Ishikawa (cell line): ENCODE measurements around the gene DLL1.

ENCODE experiments used
- YY1 ChIP-seq: IDR thresholded peaks from 2 replicates; pipeline ENCODE4 v1.6.1; 2012; ENCODE audit warnings: low read depth
- TF ChIP-seq, protein P1 (sequence below): IDR thresholded peaks from 2 replicates; pipeline ENCODE4 v1.6.1; 2012

- TF ChIP-seq YY1: no peak
- TF ChIP-seq, protein P1, sequence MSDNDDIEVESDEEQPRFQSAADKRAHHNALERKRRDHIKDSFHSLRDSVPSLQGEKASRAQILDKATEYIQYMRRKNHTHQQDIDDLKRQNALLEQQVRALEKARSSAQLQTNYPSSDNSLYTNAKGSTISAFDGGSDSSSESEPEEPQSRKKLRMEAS: no peak
Measured at GRCh38 chr6:170272341-170273065, 18.4 kb downstream of the DLL1 start.
